ENCODE data around the gene BAG1. TPM values are rescaled to one million over a fixed set of nuclear protein-coding genes. Genes with fewer than 3 reads are reported as not detected.

Gene BAG1
- total RNA-seq, 1 donor from 2014 or later: 44.4 TPM

DNA sequence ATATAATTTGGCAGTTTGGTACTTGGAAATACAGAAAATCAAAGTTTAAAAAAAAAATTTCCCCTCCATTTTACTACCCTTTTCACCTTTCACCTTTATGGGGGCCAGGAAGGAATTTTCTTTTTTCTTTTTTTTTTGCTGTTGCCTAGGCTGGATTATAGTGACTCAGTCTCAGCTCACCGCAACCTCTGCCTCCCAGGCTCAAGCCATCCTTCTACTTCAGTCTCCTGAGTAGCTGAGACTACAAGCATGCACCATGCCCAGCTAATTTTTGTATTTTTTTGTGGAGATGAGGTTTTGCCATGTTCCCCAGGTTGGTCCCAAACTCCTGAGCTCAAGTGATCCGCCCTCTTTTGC is 9.4 kb upstream of the BAG1 start:
- peak in 1 of 2 donors; percentile 9 for DNase-seq (ENCODE audit: low read depth in 2 of 2)

DNA sequence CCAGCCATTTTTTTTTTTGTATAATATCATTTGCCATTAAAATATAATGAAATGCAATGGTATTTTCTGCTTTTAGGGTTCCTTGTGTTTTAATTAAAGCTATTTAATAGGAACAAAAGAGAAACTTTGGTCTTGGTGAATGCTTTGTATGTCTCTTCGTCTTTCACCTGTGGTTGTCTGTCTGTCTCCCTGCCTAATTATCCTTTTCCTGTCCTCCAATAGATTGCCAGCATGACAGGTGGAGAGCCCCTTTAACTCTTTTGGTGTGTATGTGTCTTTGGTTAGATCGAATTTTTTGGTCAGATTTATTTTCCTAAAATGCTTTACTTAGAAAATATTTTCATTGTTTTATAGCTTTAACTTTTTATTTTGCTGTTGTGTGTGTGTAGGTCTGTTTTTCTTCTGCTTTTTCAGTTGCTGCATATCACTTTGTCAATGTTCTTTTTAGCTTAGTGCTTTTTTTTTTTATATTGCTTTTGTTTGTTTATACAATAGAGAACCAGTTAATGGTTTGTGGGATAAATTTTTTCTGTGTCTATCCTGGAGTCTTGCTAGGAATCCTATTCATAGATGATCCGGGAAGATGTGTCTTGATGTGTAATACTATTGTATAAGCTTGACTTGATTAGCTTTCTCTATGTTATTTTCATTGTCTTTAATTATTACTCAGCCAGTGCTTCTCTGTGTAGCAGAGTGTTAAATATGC is 8.9 kb upstream of the BAG1 start:
- no peak for DNase-seq (ENCODE audit: low read depth in 2 of 2)

DNA sequence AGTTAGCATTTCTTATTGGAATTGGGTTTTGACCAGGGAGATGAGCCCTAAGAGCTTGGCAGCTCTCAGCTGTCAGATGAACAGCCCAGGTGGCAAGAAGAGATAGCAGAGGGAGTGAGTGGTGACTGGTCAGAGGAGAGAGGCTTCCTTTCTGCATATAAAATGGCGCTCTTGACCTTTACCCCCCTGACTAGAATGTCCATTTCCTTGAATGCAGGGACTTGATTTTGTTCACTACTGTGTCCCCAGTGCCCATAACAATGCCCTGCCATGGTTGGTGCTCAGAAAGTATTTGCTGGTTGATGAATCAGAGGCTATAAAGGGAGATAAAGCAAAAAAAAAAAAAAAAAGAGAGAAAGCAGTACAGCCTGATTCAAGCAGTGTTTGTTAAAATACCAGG is 7.6 kb upstream of the BAG1 start:
- no peak for DNase-seq (ENCODE audit: low read depth in 2 of 2)

DNA sequence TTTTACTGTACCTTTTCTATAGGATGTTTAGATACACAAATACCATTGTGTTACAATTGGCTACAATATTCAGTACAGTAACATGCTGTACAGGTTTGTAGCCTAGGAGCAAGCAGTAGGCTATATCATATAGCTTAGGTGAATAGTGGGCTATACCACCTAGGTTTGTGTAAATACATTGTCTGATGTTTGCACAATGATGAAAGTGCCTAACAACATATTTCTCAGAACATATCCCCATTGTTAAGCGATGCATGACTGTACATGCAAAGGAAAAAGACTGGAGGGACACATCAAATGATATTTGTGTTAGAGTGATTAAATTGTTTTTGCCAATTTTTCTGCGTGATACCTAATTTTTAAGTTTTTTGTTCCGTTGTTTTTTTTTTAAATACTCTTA is 5.6 kb upstream of the BAG1 start:
- no peak for DNase-seq (ENCODE audit: low read depth in 2 of 2)

DNA sequence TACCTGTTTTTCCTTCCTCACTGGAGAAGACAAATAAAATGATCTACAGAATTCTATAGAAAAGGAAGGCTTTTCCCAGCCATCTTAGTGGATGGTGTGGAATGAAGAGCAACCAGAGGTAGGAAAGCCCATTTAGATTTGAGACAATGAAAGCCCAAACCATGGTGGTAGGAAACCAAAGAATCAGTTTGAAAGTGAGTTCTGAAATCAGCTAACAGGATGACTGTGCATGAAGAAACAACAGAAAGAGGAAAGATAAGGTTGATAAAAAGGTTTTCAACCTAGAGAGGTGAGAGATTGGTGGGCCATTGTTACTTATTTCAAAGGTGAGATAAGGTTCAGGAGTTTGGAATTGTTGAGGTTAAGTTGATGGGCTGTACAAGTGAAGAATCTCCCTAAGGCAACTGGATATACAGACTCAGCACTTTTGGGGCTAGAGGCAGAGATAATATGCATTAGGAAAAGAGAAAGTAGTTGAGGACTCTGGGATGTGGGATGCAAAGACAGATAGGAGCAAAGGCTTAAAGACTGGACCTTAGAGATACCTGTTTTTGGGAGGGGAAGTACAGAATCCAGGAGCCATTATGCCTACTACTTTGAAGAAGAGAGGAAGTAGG is 2.8 kb upstream of the BAG1 start:
- no peak for DNase-seq (ENCODE audit: low read depth in 2 of 2)

DNA sequence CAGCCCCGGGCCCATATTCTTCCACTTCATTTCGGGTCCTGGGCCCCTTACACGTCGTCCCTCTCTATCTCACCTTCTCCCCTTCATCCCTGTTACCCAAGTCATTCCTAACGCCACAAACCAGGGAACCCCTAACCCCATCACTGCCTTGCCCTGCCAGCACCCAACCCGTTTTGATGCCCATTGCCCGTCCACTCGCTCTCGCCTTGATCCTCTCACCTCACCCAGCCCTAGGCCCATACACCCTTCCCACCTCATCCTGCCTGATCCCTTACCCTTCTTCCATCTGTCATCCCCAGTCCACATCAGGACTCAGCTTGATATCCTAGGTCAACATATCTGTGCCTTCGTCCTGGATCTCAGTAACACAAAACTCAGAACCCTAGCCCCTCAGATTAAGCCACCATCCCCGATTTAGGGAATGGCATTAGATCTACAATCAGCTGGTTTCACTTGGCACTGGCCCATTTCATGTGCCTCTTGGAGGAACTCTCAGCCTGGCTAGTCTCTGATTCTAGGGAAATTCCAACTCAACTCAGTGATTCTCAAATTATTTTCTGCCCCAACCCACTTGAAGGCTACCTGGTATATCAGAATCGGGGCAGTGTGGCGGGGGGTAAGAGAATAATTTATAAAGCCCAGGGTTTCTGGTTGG is 830 bp upstream of the BAG1 start:
- DNase-seq (ENCODE audit: low read depth in 2 of 2): peak; percentile 3 to 44

DNA sequence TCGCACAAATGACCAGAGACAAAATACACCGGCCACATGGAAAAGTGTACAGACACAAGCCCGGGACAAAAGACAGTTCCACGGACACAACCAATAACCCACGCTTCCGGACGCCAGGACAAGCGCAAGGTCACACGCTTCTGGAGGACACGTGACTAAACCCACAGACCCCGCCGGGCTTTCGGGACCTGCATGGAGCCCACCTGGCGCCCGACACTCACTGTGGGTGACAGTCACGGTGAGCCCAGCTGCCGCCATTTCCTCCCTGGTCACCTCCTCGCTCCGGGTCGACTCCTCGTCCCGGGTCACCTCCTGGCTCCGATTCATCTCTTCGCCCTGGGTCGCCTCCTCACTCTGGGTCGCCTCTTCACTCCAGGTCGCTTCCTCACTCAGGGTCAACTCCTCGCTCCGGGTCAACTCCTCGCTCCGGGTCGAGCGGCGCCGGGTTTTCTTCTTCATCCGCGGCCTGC is 470 bp downstream of the BAG1 start:
- DNase-seq (ENCODE audit: low read depth in 2 of 2): peak in 1 of 2 donors; percentile 63

DNA sequence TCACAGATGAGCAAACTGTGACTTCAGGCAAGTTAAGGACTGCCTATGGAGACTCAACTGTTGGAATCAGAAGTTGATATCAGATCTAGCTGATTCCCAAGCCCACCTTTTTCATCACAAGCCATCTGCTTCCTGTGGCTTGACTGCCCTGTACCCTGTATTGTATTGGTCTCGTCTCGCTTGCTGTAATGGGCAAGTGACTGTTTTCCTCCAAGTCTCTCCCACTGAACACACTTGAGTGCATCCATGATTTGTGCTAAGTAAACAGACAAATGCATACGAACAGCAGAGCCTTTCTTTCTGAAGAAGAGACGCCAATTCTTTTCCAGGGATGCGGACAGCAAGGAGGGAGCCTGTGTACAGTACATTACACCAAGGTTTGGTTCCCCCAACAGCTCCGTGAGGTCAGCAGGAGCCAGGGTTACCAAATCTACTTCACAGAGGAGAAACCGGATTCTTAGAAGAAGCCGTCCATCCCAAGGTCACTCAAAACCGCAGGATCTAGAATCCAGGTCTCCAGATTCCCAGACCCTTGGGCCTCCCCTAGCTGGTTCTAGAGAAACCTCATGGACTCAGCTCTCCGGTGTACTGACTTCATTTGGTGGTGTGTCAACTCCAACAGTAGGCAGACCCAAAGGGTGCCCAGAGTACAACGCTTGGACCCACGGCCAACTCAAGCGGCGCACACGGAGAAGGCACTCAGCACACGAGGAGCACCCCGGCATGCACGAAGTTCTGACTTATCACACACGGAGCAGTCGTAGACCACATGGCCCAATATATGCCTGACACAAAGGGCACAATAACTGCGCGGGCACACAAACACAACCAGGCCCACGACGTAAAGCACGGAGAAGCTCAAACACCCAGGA is 1.1 kb downstream of the BAG1 start:
- DNase-seq (ENCODE audit: low read depth in 2 of 2): peak; percentile 26 to 56

DNA sequence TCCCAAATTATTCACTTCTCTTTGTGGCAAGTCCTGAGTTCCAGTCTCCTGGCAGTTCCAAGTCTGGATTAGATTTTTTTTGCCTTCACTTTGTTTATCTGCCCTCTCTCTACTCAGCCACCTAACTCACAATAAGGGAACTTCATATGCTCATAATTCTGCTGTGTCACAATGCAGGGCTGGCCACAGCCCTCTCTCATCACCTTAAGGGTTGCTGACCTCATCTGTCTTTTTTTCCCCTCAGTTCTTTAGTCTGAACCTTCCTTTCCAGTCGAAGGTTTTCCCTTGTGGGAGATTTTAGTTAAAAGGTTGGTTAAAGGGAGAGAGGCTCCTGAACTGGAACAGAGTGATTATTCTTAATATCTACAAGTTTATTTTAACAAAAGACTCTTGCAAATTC is 4.1 kb downstream of the BAG1 start:
- no peak for DNase-seq (ENCODE audit: low read depth in 2 of 2)

DNA sequence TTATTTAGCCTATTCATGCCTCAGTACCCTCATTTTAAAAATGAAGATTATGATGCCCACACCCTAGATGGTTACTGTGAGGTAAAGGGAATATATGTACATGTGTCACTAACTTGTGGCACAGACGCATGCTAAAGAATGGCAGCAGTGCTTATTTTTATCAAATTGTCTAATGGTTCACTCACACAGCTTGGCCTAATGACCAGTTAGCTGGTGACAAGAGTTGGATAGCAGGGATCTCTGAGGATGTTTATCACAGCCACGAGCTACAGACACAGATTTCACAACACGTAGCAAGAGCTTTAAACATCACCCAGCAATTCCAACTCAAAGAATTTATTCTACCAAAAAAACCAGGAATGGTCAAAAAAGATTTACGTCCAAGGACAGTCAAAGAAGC is 7.2 kb downstream of the BAG1 start:
- no peak for DNase-seq (ENCODE audit: low read depth in 2 of 2)

DNA sequence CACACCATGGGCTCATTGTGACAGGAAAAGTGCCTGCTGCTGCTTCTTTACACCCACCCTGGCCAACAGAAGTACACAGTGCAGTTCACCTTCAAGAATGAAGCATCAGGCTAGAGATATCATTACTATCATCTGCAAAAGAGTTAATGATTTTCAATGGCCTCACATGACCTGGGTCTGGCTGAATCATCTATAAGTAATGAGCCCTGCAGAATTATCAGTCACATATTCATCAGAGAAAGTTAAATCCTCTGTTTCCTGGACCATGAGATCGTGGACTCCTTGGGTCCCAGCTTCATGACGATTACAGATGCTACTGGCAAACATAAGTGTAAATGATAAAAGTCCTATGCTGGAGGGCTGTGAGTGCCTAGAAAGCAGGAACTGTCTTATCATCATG is 8.3 kb downstream of the BAG1 start:
- DNase-seq (ENCODE audit: low read depth in 2 of 2): no peak

DNA sequence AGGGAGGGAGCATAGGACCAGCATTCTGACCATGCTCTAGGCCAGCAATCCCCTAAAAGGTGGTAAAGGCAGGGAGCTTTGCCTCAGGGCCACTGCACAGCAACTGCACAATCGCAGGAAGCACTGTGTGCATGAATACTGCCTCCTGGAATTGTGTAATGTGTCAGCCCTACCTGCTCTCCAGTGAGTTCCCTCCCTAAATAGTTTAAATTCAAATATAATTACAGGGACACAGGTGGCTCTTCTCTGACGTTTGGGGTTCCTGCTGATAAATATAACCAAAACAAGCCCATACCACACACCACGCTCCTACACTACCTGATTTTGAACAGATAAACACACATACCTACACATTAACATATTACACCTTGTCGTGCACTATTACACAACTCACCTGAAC is 9.0 kb downstream of the BAG1 start:
- no peak for DNase-seq (ENCODE audit: low read depth in 2 of 2)

DNA sequence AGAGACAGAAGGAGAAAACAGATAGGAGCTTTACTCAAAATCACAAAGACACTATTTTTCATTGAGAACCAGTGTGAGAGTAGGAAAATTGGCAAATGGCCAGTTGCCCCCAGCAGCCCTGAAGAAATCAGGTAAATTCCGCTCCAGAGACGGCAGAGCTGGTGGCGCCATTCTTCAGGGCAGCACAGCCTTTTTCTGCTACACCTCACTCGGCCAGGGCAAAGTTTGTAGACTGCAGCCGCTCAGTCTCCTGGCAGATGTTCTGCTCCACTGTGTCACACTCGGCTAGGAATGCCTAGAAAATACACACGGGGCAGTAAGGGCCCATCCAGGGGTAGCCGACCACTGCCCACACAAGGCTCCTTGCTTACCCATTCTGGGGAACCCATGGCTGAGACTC is 9.5 kb downstream of the BAG1 start:
- DNase-seq (ENCODE audit: low read depth in 2 of 2): no peak

DNA sequence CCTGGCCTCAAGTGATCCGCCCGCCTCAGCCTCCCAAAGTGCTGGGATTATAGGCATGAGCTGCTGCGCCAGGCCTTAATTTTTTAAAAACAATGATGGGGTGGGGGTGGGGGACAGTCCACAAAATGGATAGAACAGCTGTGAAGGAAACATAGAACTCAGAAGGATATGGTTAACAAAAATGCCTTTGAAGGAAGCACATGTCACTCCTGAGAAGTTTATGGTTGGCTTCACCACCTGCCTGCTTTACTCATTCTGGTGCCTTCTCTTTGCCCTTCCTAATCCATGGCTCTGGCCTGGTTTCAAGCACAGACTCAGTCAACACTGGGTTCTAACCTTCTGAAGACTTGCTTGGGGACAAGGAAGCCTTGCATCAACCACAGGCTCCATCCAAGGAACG is 10.3 kb downstream of the BAG1 start:
- no peak for DNase-seq (ENCODE audit: low read depth in 2 of 2)

DNA sequence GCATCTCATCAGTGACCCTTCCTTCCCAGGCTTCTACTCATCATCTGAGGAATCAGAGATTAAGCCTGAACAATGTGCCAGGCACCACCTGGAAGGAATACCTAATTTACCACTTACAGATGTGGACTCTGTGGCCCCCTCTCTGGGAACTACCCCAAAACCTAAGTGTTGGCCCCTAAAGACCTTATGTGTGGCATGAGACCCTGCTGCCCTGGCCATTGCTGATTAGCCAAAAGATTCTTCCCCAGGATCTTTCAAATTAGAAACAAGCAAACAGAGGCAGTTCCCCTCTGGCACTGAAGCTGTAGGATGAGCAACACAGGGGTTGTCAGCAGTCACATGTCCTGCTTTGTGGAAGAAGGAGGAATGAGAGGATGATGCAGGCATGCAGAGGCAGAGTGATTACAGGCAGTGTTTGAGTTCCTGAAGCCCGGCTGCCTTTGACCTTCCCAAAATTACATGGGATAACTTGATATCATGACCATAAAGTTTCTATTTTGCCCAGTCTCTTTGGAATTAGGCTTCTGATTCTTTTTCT is 14.0 kb downstream of the BAG1 start:
- DNase-seq (ENCODE audit: low read depth in 2 of 2): peak; percentile 29 to 35

DNA sequence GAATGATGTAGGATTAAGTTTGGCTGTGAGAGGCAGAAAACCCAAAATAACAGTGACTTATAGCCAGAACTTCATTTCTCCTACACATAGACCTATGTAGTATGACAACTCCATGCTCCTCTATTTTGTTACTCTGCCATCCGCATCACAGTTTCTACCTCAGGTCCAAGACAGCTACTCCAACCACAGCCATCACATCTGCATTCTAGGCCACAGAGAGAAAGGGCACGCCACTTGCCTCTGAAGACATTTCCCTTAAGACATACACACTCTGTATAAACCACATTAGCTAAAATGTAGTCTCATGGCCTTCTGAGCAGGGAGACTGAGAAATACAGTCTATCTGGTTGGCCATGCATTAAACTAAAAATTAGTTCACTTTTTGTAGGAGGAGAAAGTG is 14.5 kb downstream of the BAG1 start:
- DNase-seq (ENCODE audit: low read depth in 2 of 2): no peak

DNA sequence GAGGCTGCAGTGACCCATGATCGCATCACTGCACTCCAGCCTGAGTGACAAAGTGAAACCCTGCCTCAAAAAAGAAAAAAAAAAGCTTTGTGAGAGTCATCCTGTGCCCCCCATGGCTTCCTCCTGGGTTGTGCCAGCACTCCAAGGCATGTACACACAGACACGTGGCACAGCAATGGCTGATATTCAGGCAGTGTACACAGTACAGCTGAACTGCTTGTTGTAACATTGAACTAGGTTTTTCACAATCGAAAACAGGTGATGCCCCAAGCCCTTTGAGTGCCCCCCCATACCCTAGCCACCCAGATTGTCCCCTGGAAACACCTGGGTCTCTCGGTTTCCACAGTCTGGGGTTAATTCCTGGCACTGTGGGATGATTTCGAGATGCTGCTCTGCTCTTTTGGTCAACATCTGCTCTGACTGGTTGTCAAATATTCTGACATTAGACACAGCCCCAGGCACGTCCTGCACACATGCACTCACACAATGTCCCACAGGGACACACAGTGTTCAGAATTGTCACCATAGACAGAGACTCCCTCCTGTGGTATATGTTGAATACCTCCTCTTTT is 15.3 kb downstream of the BAG1 start:
- peak in 1 of 2 donors; percentile 22 for DNase-seq (ENCODE audit: low read depth in 2 of 2)

DNA sequence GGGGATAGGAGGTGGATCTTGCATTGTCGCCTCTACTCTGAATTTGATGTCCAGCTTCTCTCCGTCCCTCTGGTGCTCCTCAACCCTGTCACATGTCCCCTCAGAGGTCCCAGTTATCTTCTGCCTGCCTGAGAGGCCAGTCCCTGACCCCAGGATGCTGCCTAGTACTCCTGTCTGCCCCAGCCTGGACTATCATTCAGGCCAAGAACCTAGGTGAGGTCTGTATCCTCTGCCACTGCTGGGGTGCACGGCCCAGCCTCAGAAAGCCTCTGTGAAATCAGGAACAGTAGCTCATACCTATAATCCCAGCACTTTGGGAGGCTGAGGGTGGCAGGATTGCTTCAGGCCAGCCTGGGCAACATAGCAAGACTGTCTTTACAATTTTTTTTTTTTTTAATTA is 15.9 kb downstream of the BAG1 start:
- DNase-seq (ENCODE audit: low read depth in 2 of 2): no peak

DNA sequence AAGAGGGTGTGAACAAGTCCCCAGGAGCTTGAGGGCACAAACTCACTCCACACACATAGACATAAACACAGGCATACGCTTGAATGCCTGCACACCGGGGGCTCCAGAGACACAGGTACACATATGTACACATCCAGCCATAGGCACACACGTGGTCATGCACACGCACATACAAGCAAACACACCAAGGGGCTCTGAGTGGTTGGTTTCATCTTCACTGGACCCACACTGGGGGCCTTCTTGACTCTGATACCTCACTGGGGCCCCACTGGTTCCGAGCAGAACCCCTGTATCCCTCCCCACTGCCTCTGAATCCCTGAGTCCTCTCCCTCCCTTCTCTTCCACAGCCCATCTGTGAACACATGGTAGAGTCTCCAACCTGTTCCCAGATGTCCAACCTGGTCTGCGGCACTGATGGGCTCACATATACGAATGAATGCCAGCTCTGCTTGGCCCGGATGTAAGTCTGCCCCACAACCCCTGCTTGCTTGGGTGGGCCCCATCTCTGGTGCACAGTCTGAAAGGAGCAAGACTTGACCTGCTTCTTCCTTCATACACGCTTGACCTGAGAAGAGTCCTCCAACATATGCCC is 18.1 kb downstream of the BAG1 start:
- no peak for DNase-seq (ENCODE audit: low read depth in 2 of 2)

DNA sequence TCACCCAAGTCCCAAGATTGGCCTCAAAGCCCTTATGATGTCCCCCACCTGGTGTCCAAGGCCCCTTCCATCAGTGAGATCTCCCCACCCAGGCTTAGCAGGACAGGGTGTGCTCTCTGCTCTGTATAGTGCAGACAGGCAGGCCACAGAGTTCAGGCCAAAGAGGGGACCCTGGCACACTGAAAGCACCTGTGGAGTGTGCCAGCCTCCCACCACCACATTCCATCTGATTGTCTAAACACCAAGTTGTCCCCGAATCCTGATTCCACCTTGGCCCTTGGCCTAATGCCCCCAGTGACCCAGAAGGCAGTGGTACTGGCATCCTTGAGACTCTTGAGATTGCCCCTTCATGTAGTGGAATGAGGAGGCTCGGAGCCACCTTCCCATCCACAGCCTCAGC is 19.2 kb downstream of the BAG1 start:
- no peak for DNase-seq (ENCODE audit: low read depth in 2 of 2)
